Activated CD8-positive, alpha-beta memory T cell treated with anti-CD3 and anti-CD28 coated beads, Interleukin-2, amount 50 U/mL, for 1 hour (primary cell): ENCODE data around the gene SLC38A9.

ENCODE experiments used
- DNase-seq: peaks from one replicate; pipeline ENCODE4 v3.0.0-alpha.2; 2020; ENCODE audit errors: extremely low read depth

SLC38A9 gene

DNA sequence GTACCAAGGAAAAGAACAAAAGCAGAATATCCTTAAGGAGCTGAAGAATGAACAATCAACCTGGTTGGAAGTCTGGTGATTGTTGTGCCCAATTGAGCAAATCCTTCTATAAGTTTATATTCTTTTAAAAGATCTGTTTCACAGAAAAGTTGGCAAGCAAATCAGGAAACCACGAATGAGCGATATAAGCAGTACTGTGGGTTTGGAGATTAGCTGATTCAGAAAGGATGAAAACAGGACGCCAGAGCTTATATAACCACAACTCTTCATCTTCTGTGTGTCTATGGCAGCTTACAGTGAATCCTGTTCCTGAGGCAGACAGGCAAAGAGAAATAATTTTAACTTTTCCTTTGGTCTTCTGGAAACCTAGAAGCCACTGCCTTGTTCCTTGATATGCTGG lies 61.7 kb downstream of the SLC38A9 start:
- DNase-seq: no peak

DNA sequence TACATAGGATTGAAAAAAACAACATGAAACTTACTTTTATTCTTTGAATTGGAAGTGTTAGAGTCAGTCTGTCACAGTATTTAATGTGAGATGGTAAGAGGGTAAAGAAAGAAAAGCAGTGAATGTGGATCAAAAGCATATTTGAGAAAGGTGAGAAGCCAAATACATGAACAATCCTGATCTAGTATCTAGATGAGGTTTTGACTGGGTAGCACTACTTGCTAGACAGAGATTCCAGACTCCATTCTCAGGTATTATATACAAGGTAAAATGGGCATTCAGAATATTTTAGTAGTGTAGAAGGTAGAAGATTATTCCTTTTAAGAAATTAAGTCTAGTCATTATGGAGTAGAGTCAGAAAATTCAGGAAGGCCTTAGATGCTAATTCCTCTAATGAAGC lies 62.2 kb downstream of the SLC38A9 start:
- no peak for DNase-seq

DNA sequence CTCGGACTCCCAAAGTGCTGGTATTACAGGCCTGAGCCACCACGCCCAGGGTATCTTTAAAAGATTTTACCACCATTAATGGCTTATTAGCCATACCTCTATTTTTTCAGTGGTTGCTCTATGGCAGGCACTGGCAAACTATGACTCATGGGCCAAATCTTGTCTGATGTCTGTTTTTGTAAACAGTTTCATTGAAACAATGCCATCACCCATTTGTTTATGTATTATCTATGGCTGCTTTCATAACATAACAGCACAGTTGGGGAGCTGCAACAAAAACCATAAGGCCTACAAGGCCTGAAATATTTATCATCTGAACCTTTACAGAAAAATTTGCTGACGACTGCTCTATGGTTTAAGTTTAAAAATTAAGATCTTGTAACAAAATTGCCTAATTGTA lies 66.8 kb downstream of the SLC38A9 start:
- DNase-seq: no peak

DNA sequence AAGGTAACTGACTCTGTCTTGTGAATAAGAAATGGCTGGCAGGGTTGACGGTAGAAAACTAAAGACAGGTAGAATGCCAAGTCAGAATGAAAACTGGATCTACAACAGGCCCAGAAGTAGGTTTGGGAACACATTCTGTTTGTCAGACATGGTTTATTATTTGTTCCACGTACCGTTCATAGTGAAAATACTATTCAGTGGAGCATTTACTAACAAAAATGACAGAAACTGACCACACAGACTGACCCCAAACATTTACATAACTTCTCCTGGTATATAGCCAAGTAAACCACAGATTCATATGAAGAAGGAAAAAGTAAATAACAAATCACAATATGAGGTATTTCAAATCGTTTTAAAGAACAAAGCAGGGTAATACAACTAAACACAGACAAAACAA lies 73.7 kb downstream of the SLC38A9 start:
- no peak for DNase-seq

DNA sequence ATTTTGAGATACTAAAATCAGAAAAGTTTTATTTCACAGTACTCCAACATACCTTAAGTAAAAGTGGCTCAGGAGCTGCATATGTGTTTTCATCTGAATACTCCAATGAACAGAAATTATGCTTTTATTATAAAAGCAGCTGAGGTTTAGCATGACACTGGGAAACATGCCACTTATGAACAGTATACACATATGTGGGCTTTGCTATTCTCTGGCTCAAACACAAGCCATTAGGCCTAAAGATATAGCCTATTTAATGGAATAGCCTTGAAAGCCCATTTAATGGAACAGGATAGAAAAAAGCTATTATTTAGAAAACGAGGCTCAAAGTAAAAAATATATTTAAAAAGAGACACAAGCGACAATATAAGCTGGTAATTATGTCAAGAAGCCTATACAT lies 74.1 kb downstream of the SLC38A9 start:
- DNase-seq: no peak

DNA sequence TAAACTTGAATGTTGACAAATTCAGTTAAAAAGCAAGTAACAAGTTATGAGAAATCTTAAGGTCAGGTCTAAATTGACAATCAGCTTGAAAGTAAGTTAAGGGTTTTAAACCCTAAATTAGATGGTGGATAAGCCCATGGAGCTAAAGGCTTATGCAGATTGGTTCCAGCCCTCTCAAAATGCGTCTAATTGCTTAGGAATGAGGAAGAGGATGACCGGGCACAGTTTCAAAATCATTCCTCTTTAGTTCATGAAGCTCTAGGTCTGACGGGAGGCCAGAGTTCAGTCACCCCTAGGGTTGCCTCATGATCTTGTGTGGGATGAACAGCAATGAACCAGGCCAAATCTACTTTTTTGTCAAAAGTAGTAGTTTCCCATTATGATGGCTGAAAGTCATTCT lies 75.4 kb downstream of the SLC38A9 start:
- no peak for DNase-seq

DNA sequence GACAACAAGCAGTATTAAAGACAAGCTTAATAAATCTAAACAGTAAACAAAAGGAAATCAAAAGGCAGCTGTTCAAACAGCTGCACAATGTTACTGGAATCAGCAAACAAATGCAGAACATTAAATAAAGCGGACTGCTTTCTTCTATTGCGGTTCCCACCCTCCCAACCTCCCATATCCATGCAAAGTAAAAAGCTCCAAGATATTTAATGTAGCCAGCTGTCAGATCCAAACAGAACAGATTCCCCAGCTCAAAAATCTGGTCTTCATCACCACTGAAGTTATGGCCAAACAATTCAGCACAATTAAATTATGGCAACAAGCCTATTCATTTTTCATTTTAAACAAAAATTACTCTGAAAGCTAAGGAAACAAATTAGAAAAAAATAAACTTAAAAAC lies 75.9 kb downstream of the SLC38A9 start:
- DNase-seq: no peak

DNA sequence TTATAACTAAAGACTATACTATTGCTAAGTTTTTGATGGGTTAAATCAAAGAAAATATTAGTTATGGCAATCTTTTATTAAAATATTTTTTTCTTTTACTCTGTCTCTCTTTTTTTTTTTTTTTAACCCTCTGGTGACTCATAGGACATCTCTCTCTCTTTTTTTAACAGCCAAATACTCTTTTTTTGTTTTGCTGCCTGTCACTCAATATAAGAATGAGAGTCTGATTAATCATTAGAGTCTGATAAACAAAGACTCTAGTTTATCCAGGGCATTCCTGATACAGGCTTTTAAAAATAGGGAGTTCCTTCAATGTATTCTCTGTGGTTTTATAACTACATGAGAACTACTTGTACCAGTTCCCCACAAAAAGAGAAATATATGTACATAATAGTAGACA lies 77.3 kb downstream of the SLC38A9 start:
- no peak for DNase-seq

DNA sequence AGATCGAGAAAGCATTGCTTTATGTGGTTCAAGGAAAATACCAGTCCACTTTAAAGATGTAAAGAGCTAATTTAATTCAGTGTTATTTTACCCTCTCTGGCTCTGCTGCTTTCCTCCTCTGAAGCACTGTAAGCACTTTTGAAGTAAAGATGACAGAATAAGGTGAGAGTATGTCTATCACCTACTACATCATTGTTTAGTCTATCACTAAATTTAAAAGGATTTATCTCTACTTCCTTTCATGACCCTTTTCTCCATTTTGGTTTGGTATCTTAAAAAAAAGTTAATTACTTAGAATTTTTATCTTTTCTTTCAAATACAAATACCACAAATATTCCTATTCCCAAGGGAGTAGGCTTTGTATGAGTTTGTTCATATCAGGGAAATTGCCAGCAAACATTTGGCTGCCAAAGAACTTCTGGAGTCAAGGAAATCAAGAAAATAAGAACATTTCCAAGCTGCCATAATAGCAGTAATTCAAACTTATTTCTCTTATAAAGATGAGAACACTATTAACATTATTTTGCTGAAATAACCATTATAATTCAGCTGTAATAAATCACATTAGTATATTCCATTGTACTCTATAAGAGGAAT lies 77.8 kb downstream of the SLC38A9 start:
- DNase-seq: no peak

DNA sequence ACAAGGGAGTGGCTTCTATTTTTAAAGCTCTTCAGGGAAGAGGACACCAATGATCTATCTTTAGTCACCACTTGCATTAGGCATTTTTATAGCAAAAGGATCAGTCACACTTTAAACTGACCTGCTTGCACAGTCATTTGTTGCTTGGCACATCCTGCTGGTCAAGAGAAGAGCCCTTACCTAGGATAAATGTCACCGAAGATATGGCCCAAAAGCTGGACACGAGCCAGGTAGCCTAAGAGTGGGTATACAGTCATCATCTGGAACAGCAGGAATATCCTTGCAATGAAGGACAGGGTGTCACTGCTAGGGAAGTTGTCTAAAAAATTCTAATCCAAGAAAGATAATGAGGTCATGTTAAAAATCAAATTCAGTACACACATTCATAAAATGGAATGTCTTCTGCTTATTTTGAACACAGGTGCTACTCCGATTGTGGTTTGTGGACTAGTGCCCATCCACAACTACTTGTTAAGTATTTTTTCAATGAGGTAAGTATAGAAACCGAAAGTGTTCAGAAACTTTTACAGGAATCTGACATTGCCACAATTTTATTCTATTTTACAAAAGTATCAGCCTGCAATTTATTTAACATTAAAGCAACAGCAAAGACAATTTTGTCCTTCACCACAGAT lies 78.4 kb downstream of the SLC38A9 start:
- DNase-seq: no peak

DNA sequence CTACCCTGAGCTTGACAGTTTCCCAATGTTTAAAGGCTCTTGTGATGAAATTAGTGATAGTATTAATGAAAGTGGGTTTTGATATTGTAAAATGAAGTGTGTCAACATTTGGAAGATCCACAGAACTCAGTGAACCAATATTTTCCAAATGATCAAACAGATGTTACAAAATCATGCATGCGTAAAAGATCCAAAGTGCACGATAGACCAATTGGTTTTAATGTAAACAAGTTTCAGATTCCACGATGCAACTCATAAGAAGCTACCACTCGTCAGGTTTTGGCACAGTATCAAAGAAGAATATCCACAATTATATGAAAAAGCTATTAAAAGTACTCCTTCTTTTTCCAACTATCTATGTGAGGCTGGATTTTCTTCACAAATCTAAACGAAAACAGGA lies 82.3 kb downstream of the SLC38A9 start:
- no peak for DNase-seq

DNA sequence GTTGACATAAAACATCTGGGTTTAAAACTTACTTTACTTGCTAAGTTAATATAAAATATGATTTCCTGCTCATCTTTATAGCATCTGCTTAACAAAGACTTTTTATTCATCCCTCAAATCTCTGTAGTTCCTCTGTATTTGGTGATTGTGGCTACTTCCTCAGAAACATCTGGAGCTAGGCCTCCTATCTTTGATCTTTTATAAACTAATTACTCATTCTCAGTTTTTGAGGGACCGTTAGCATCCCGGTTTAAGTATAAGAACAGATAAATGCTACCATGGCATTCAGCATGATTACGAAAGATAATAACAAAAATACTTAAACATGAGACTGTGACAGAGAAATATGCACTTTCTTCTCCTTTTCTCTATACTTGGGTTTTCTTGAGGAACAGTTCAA lies 85.3 kb downstream of the SLC38A9 start:
- no peak for DNase-seq

DNA sequence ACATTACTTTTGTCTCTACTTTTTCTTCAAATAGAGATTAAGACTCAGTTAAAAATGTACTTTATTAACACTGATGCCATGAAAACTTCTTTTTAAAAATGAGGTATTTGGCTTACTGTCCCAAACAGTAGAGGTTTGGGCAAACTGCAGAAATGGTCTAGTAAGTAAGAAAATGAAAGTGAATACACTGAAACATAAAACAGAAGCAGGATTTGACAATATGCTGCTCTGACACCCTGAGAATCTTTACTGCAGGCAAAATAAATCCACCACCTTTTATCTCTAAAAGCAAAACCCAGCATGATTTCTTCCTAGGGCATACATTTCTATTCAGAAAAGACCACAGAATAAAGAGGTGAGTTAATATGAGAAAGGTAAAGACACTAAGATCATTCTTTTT lies 86.2 kb downstream of the SLC38A9 start:
- no peak for DNase-seq

DNA sequence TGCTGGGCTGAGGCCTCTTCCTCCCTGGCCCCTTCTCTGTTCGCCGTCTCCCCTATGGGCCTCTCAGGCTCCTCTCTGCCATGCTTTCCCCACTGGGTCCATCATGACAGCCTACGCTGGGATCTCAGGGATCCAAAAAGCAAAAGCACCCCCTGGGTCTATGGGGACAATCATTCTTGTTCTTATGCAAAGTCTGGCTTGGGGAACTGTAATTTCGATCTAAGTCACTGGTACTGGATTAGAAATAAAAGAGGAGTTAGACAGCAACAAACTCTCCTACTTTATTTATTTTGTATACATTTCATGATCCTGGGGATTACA lies 86.6 kb downstream of the SLC38A9 start:
- DNase-seq: no peak

DNA sequence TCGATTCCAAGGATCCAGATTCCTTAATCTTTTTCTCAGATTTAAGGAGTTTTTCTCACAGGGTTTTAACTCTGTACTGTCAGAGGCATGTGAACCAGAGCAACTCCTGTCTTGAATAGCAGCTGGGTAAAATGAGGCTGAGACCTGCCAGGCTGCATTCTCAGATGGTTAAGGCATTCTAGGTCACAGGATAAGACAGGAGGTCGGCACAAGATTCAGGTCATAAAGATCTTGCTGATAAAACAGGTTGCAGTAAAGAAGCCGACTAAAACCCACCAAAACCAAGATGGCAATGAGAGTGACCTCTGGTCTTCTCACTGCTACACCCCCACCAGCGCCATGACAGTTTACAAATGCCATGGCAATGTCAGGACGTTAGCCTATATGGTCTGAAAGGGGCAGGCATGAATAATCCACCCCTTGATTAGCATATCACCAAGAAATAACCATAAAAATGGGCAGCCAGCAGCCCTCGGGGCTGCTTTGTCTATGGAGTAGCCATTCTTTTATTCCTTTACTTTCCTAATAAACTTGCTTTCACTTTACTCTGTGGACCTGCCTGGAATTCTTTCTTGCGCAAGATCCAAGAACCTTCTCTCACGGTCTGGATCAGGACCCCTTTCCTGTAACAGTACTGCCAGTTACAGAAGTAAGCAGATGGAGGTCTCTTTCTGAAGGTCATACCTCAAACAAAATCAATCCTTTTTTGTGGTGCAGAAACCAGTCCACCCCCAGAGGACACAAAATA lies 87.1 kb downstream of the SLC38A9 start:
- no peak for DNase-seq

DNA sequence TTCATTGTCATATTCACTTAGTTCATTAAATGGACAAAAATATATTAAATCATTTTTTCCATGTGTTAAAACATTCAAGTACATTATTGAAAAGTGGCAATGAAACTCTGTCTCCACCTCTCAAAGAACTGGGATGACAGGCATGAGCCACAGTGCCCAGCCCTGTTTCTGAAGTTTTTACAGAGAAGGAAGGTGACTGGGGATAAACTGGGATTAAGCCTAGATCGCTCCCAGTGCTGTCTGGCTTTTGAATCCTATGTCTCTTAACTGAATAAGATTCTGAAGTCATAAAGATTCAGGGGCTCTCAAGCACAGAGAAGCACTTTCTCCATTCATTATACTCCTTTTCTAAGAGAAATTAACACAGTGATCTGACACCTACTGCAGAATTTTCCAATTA lies 88.3 kb downstream of the SLC38A9 start:
- no peak for DNase-seq

DNA sequence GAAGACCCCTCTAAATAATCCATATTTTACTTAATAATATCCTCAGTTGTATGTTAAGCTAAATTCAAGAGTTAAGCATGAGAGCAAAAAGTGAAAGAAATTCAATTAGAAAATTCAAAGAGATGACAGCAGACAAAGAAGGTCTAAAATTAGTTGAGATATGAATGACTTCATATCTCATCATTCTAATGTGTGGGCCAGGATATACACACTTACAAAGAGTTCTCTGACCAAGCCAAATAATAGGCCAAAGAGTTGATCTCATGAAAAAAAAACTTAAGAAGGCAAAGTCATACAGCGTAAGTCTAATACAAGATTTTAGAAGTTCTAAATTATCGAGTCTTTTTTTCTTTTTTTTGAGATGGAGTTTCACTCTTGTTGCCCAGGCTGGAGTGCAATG lies 89.7 kb downstream of the SLC38A9 start:
- DNase-seq: no peak

DNA sequence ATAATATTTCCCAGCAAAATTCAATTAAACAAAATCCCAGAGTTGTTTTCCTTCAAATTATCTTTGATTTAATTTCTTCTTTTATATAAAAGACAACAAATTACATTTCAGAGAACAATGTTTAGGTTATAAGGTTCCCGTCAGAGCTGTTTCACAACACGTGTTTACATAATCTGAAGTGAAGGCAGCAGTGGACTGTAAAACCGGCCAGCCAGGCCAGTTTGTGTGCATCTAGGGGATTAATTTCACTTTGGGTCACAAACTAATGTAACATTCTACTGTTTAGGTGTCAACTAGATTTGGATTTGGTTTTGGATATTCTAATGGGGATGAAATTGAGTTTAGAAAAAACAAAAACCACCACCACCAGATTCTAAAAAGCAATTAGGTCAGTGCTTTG lies 90.9 kb downstream of the SLC38A9 start:
- DNase-seq: no peak

DNA sequence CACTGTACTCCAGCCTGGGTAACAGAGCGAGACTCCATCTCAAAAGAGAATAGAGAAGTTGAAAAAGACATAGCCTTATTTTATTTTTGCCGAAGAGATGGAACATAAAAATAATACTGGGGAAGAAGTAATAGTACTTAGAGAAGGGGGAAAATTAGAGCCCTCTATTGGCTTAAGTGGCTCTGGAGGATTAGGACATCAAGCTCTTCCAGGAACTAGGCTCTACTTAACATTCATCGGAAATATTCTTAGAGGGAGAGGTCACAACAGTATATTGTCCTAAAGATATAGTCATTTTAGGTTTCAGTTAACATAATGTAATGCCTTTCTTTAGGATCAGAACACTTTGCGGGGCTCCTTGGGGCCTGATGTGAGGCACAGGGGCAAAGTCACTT lies 91.4 kb downstream of the SLC38A9 start:
- DNase-seq: no peak

DNA sequence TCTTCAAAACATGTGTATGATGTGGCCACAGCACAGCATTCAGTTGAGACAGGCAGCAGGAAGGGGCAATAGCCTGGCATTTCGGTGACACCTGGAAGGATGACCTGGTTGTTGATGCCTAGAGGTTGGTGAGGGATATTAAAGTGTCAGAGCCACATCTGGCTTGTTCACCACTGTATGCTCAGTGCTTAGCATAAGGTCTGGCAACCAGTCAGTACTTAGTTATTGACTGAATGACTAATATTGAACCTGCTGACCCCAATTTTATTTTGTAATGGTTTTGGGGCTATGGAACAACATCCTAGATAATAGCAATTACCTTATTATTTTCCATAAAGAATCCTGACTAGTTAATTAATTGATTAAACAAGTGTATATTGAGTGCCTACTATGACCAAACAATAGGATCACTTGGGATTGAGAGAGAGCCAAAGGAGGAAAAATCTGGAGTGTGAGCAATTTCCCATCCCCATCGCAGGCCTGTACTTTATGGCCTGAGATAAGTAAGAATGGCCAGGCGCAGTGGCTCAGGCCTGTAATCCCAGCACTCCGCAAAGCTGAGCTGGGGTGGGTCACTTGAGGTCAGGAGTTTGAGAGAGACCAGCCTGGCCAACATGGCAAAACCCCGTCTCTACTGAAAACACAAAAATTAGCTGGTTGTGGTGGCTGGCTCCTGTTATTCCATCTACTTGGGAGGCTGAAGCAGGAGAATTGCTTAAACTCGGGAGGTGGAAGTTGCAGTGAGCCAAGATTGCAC lies 91.9 kb downstream of the SLC38A9 start:
- no peak for DNase-seq

DNA sequence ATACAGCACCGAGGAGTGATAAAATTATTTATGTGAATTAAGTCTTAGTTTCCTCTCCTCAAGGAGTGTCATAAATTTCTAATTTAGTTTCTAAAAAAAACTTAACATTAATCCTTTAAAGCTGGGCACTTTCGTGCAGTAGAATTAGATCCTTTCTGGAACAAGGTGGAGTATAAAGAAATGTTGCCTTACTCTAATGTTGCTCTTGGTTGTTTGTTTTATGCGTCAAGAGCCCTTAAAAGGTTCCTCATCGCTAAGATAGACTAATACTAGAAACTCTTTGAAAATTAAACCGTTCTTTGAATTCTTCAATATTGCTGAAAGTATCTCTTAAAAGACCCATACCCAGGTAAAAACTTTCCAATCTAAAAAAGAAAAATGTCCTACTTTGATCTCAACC lies 93.8 kb downstream of the SLC38A9 start:
- no peak for DNase-seq

DNA sequence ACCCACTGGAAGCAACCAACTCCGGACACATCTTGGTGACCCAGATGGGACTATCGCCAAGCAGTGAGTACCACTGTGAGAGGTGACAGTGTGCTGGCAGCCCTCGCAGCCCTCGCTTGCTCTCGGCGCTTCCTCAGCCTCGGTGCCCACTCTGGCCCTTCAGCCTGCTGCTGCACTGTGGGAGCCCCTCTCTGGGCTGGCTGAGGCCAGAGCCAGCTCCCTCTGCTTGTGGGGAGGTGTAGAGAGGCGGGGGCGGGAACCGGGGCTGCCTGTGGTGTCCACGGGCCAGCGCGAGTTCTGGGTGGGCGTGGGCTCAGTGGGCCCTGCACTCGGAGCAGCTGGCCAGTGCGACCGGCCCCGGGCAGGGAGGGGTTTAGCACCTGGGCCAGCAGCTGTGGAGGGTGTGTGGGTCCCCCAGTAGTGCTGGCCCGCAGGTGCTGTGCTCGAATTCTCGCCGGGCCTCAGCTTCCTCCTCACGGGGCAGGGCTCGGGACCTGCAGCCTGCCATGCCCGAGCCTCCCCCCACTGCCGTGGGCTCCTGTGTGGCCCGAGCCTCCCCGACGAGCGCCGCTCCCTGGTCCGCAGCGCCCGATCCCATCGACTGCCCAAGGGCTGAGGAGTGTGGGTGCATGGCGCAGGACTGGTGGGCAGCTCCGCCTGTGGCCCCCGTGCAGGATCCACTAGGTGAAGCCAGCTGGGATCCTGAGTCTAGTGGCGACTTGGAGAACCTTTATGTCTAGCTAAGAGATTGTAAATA lies 98.8 kb downstream of the SLC38A9 start:
- DNase-seq: no peak
